ENCODE data around the gene MAP3K3. TPM values are rescaled to one million over a fixed set of nuclear protein-coding genes. Genes with fewer than 3 reads are reported as not detected.

The MAP3K3 gene
- total RNA-seq, 4 donors from 2014 or later = 14.0 to 38.9 (median 18.4) TPM

- peaks cover 0 to 27% (median 5%) of the 10 kb centered on the region in 3 donors for H3K36me3 ChIP-seq
- DNase-seq = no peak
- peak overlapping the region in 3 of 4 donors; percentile 35 to 70 (median 66) for H3K27ac ChIP-seq
- intact Hi-C loops (cut with DNase I) = no loop called here
- peaks cover 18 to 92% (median 60%) of the 10 kb centered on the region in 3 donors for H3K4me1 ChIP-seq
- H3K27me3 ChIP-seq = no peaks in the 10 kb centered on the region
- H3K4me3 ChIP-seq = no peak overlapping the region
- no peaks in the 10 kb centered on the region for H3K9me3 ChIP-seq
- TF ChIP-seq, protein P1, sequence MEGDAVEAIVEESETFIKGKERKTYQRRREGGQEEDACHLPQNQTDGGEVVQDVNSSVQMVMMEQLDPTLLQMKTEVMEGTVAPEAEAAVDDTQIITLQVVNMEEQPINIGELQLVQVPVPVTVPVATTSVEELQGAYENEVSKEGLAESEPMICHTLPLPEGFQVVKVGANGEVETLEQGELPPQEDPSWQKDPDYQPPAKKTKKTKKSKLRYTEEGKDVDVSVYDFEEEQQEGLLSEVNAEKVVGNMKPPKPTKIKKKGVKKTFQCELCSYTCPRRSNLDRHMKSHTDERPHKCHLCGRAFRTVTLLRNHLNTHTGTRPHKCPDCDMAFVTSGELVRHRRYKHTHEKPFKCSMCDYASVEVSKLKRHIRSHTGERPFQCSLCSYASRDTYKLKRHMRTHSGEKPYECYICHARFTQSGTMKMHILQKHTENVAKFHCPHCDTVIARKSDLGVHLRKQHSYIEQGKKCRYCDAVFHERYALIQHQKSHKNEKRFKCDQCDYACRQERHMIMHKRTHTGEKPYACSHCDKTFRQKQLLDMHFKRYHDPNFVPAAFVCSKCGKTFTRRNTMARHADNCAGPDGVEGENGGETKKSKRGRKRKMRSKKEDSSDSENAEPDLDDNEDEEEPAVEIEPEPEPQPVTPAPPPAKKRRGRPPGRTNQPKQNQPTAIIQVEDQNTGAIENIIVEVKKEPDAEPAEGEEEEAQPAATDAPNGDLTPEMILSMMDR (IDR thresholded peaks at IDR 0.05) = peak in 1 of 6 experiments; percentile 12
- TF ChIP-seq POLR2A (IDR thresholded peaks at IDR 0.05) = no peak
- whole genome bisulfite sequencing, 2 donors = 25 to 38% methylated on average over 1 of the region's 1 CpG
These were observed 7.4 kb downstream of the MAP3K3 start for GRCh38 chr17:63629627-63630026.

DNA sequence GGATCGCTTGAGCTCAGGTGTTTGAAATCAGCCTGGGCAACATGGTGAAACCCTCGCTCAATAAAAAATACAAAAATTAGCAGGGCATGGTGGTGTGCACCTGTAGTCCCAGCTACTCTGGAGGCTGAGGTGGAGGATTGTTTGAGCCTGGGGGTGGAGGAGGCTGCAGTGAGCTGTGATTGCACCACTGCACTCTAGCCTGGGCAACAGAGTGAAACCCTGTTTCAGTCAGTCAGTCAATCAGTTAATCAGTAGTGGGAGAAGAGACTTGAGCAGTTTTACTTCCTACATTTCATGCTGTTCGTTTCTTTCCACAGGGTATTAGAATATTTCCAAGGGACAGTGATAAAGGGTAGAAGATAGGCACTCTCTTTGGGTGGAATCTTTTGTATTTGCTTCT lies 8.8 kb downstream of the MAP3K3 start:
- WGBS, 2 donors = 82 to 85% methylated on average over 3 of the region's 3 CpGs
- peaks cover under 1 to 42% (median 5%) of the 10 kb centered on the region in 3 donors for H3K36me3 ChIP-seq
- no peaks in the 10 kb centered on the region for H3K27me3 ChIP-seq
- intact Hi-C loops (cut with DNase I) = no loop called here
- H3K9me3 ChIP-seq = no peaks in the 10 kb centered on the region
- TF ChIP-seq, protein P1 (IDR thresholded peaks at IDR 0.05) = no peak
- no peak for TF ChIP-seq POLR2A (IDR thresholded peaks at IDR 0.05)
- H3K27ac ChIP-seq = peak overlapping the region in 2 of 4 donors; percentile 11 to 28
- DNase-seq = no peak
- H3K4me3 ChIP-seq = no peak overlapping the region
- H3K4me1 ChIP-seq = peaks cover 13 to 92% (median 53%) of the 10 kb centered on the region in 3 donors

DNA sequence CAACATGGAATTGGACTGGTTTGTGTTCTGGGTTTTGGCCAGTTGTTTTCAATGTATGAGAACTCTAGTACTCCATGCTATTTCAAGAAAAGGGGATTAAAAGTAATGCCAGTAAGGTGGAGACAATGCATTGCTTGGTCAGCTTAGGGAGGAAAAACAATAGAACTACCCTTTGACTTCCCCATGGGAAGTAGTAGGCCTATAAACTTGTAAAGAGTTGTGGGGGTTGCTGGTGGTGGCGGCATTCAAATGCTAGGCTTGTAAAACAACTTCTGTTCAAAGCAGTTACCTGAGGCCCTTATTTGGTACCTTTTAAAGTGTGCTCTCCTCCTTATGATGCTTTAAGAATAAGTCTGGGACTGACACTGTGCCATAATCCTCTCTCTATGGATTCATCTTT lies 9.4 kb downstream of the MAP3K3 start:
- peak overlapping the region in 1 of 4 donors; percentile 11 for H3K27ac ChIP-seq

GRCh38 chr17:63633742-63634141 lies 11.5 kb downstream of the MAP3K3 start:
- peaks cover 5 to 68% (median 10%) of the 10 kb centered on the region in 3 donors for H3K36me3 ChIP-seq
- TF ChIP-seq, protein P1 (IDR thresholded peaks at IDR 0.05) = no peak
- TF ChIP-seq POLR2A (IDR thresholded peaks at IDR 0.05) = no peak
- intact Hi-C loops (cut with DNase I) = no loop called here
- H3K4me1 ChIP-seq = peaks cover 8 to 73% (median 45%) of the 10 kb centered on the region in 3 donors
- H3K9me3 ChIP-seq = no peaks in the 10 kb centered on the region
- DNase-seq = no peak
- no peaks in the 10 kb centered on the region for H3K27me3 ChIP-seq
- no peak overlapping the region for H3K4me3 ChIP-seq
- peak overlapping the region in 3 of 4 donors; percentile 23 to 62 (median 55) for H3K27ac ChIP-seq

More for the DNA sequence above, 9.4 kb downstream of the MAP3K3 start:
- no peak for DNase-seq
- Histone ChIP-seq H3K9me3 (no peaks in the 10 kb centered on the region), H3K4me1 (peaks cover 13 to 90% (median 55%) of the 10 kb centered on the region in 3 donors), H3K4me3 (no peak overlapping the region), H3K27me3 (no peaks in the 10 kb centered on the region), H3K36me3 (peaks cover 5 to 47% (median 5%) of the 10 kb centered on the region in 3 donors)
- intact Hi-C loops (cut with DNase I) = no loop called here
- 83 to 92% methylated on average over 1 of the region's 1 CpG for WGBS, 2 donors
- TF ChIP-seq, protein P1 (IDR thresholded peaks at IDR 0.05) = no peak
- TF ChIP-seq POLR2A (IDR thresholded peaks at IDR 0.05) = no peak

DNA sequence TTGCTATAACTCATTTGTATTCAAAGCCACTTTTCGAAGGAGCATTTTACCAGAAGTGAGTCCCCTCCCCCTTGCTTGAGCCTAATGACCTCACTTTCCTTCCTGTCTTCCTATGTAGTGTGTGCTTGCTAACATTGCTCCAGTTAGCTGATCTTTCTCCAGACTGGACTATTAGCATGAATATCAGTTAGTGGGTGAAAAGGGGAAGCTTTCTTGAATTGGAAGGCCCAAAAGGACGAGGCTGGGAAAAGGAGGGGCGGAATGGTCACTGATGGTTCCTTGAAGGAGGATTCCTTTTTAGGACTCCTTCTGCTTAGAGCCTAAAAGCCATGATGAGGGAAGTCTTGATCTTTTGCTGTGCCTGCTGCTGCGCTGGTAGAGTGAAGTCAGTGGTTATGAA lies 11.9 kb downstream of the MAP3K3 start:
- WGBS, 2 donors = 72 to 73% methylated on average over 3 to 4 of the region's 4 CpGs
- intact Hi-C loops (cut with DNase I) = no loop called here
- H3K27ac ChIP-seq = peak overlapping the region in 3 of 4 donors; percentile 23 to 62 (median 55)
- TF ChIP-seq, protein P1 (IDR thresholded peaks at IDR 0.05) = no peak
- no peak for TF ChIP-seq POLR2A (IDR thresholded peaks at IDR 0.05)
- peaks cover 8 to 68% (median 41%) of the 10 kb centered on the region in 3 donors for H3K4me1 ChIP-seq
- H3K27me3 ChIP-seq = no peaks in the 10 kb centered on the region
- H3K4me3 ChIP-seq = no peak overlapping the region
- no peak for DNase-seq
- peaks cover 5 to 71% (median 10%) of the 10 kb centered on the region in 3 donors for H3K36me3 ChIP-seq
- no peaks in the 10 kb centered on the region for H3K9me3 ChIP-seq
